ENCODE results near the gene CD70.

- TF ChIP-seq CTCF (conservative IDR thresholded peaks at IDR 0.05; ENCODE audit: low read length) (no peak), EZH2phosphoT487 (IDR thresholded peaks at IDR 0.05; ENCODE audit: borderline replicate concordance) (no peak)
Measured at GRCh38 chr19:6568816-6569215, 22.1 kb downstream of the CD70 start.
